Measurements from ENCODE around the gene MAP1B. TPM values are rescaled to one million over a fixed set of nuclear protein-coding genes. Genes with fewer than 3 reads are reported as not detected.

MAP1B gene
- total and polyA plus RNA-seq, 10 of the 15 experiments (the other 5 are each of a cell fraction or from before 2014, with no cell fraction given): 0.02 to 0.81 (median 0.06) TPM; not detected in 1

DNA sequence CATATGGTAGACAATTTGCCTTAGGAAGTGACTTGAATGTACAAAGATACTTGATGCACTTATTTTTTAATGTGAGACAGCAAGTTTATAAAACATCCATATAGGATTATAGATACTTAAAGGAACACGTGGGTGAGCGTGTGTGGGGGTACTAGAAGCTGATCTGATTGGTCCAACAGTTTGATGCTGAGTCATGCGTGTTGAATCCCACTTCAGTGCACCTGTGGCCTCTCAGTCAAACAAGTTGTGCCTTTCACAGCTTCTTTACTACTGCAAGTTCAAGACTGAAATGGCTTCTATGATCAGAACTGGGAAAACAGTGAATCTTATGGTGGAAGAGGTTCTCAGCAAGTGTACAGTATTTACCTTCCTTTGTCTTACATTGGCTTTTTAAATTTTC, 98.9 kb downstream of the MAP1B start:
- Histone ChIP-seq H2AFZ (ENCODE audit: control insufficient read depth, low read depth, low read length) (no peak overlapping the region), H3K4me2 (ENCODE audit: control insufficient read depth, insufficient read depth) (no peak overlapping the region), H3K27me3 (replicated peaks in 1 of 2; ENCODE audit: control insufficient read depth in 2 of 2, insufficient read depth in 2 of 2, low read length in 1 of 2) (no peaks in the 10 kb centered on the region), H4K20me1 (ENCODE audit: control insufficient read depth, insufficient read depth) (no peaks in the 10 kb centered on the region), H3K4me1 (ENCODE audit: control insufficient read depth, insufficient read depth, low read length) (no peaks in the 10 kb centered on the region), H3K36me3 (ENCODE audit: control insufficient read depth in 2 of 2, insufficient read depth in 2 of 2, low read length in 1 of 2) (no peaks in the 10 kb centered on the region), H3K9ac (ENCODE audit: control insufficient read depth, insufficient read depth, low read length) (no peak overlapping the region), H3K79me2 (ENCODE audit: control insufficient read depth, insufficient read depth, low read length) (no peaks in the 10 kb centered on the region), H3K27ac (ENCODE audit: control insufficient read depth, insufficient read depth) (no peak overlapping the region), H3K9me3 (replicated peaks; ENCODE audit: control insufficient read depth, insufficient read depth, low read length) (no peaks in the 10 kb centered on the region), H3K4me3 (no peak overlapping the region)
- WGBS (ENCODE audit: insufficient coverage, insufficient replicate concordance, low lambda C conversion rate, missing lambda C conversion rate): 85% methylated on average over 3 of the region's 3 CpGs
- no peak for ATAC-seq
- in situ Hi-C loops (cut with MboI): no loop called here
- ChIA-PET POLR2A (no interaction called here), CTCF (interaction anchor here (1.8 kb wide), 1 partner anchor 63 kb away, joined by 4 read pairs; no protein-coding TSS in a partner anchor), SMC1A (ENCODE audit: uncharacterized antibody, unreplicated experiment) (no interaction called here), RAD21 (ENCODE audit: unreplicated experiment) (no interaction called here)
- intact Hi-C loops (cut with micrococcal nuclease; ENCODE audit: unreplicated experiment): no loop called here
- no TSS peak for BruUV-seq (replicated peaks)
- DNase-seq (ENCODE audit: low read depth, low spot score): no peak
- no peak for FAIRE-seq
- TF ChIP-seq CREB1 (IDR thresholded peaks at IDR 0.05; ENCODE audit: low read depth) (no peak), CREM (IDR thresholded peaks at IDR 0.05; ENCODE audit: low read depth) (no peak)

DNA sequence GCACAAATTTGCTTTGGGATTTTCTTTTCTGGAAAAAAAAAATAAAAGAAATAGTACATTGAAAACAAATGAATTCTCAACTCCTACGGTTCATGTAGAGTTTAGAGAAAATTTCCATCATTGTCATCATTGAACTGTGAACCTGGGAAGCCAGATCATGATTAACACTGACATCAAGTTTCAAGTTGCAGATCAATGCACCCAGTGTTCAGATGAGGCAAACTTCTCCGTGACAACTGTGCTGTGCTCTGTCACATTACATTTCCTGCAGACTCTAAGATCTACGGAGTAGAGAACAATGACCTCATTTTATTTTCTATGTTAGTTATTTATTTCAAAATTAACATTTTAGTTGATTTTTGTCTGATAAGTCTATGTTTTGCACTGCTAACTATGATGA, 99.7 kb downstream of the MAP1B start:
- no peak for FAIRE-seq
- no peak for DNase-seq (ENCODE audit: low read depth, low spot score)
- Histone ChIP-seq H4K20me1 (ENCODE audit: control insufficient read depth, insufficient read depth) (no peaks in the 10 kb centered on the region), H3K4me1 (ENCODE audit: control insufficient read depth, insufficient read depth, low read length) (no peaks in the 10 kb centered on the region), H3K4me3 (no peak overlapping the region), H3K36me3 (ENCODE audit: control insufficient read depth in 2 of 2, insufficient read depth in 2 of 2, low read length in 1 of 2) (no peaks in the 10 kb centered on the region), H3K79me2 (ENCODE audit: control insufficient read depth, insufficient read depth, low read length) (no peaks in the 10 kb centered on the region), H3K9me3 (replicated peaks; ENCODE audit: control insufficient read depth, insufficient read depth, low read length) (no peaks in the 10 kb centered on the region), H3K4me2 (ENCODE audit: control insufficient read depth, insufficient read depth) (no peak overlapping the region), H2AFZ (ENCODE audit: control insufficient read depth, low read depth, low read length) (no peak overlapping the region), H3K9ac (ENCODE audit: control insufficient read depth, insufficient read depth, low read length) (no peak overlapping the region), H3K27ac (ENCODE audit: control insufficient read depth, insufficient read depth) (no peak overlapping the region), H3K27me3 (replicated peaks in 1 of 2; ENCODE audit: control insufficient read depth in 2 of 2, insufficient read depth in 2 of 2, low read length in 1 of 2) (no peaks in the 10 kb centered on the region)
- BruUV-seq (replicated peaks): no TSS peak
- in situ Hi-C loops (cut with MboI) (no loop called here), intact Hi-C loops (cut with micrococcal nuclease; ENCODE audit: unreplicated experiment) (no loop called here)
- WGBS (ENCODE audit: insufficient coverage, insufficient replicate concordance, low lambda C conversion rate, missing lambda C conversion rate): 97% methylated on average over 3 of the region's 3 CpGs
- CTCF ChIA-PET: interaction anchor here (0.6 to 1.4 kb wide), 2 partner anchors 27 to 139 kb away, joined by 3 to 4 read pairs; no protein-coding TSS in a partner anchor
- SMC1A ChIA-PET (ENCODE audit: uncharacterized antibody, unreplicated experiment): interaction anchor here (1.0 kb wide), 1 partner anchor 18 kb away, joined by 3 read pairs; no protein-coding TSS in a partner anchor
- POLR2A ChIA-PET: no interaction called here
- RAD21 ChIA-PET (ENCODE audit: unreplicated experiment): no interaction called here
- no peak for ATAC-seq
- TF ChIP-seq ZSCAN29 (IDR thresholded peaks at IDR 0.05): no peak
- no peak for TF ChIP-seq IKZF2 (IDR thresholded peaks at IDR 0.05)
- TF ChIP-seq, protein P1, sequence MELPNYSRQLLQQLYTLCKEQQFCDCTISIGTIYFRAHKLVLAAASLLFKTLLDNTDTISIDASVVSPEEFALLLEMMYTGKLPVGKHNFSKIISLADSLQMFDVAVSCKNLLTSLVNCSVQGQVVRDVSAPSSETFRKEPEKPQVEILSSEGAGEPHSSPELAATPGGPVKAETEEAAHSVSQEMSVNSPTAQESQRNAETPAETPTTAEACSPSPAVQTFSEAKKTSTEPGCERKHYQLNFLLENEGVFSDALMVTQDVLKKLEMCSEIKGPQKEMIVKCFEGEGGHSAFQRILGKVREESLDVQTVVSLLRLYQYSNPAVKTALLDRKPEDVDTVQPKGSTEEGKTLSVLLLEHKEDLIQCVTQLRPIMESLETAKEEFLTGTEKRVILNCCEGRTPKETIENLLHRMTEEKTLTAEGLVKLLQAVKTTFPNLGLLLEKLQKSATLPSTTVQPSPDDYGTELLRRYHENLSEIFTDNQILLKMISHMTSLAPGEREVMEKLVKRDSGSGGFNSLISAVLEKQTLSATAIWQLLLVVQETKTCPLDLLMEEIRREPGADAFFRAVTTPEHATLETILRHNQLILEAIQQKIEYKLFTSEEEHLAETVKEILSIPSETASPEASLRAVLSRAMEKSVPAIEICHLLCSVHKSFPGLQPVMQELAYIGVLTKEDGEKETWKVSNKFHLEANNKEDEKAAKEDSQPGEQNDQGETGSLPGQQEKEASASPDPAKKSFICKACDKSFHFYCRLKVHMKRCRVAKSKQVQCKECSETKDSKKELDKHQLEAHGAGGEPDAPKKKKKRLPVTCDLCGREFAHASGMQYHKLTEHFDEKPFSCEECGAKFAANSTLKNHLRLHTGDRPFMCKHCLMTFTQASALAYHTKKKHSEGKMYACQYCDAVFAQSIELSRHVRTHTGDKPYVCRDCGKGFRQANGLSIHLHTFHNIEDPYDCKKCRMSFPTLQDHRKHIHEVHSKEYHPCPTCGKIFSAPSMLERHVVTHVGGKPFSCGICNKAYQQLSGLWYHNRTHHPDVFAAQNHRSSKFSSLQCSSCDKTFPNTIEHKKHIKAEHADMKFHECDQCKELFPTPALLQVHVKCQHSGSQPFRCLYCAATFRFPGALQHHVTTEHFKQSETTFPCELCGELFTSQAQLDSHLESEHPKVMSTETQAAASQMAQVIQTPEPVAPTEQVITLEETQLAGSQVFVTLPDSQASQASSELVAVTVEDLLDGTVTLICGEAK (IDR thresholded peaks at IDR 0.05; ENCODE audit: borderline replicate concordance): no peak
- no peak for TF ChIP-seq NFYA (IDR thresholded peaks at IDR 0.05; ENCODE audit: borderline replicate concordance, low read depth, low read length)
- TF ChIP-seq STAT3 (IDR thresholded peaks at IDR 0.05; ENCODE audit: low read depth, low read length): no peak
- TF ChIP-seq, protein P2, sequence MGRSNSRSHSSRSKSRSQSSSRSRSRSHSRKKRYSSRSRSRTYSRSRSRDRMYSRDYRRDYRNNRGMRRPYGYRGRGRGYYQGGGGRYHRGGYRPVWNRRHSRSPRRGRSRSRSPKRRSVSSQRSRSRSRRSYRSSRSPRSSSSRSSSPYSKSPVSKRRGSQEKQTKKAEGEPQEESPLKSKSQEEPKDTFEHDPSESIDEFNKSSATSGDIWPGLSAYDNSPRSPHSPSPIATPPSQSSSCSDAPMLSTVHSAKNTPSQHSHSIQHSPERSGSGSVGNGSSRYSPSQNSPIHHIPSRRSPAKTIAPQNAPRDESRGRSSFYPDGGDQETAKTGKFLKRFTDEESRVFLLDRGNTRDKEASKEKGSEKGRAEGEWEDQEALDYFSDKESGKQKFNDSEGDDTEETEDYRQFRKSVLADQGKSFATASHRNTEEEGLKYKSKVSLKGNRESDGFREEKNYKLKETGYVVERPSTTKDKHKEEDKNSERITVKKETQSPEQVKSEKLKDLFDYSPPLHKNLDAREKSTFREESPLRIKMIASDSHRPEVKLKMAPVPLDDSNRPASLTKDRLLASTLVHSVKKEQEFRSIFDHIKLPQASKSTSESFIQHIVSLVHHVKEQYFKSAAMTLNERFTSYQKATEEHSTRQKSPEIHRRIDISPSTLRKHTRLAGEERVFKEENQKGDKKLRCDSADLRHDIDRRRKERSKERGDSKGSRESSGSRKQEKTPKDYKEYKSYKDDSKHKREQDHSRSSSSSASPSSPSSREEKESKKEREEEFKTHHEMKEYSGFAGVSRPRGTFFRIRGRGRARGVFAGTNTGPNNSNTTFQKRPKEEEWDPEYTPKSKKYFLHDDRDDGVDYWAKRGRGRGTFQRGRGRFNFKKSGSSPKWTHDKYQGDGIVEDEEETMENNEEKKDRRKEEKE (IDR thresholded peaks at IDR 0.05): no peak

Data from GM12878 (cell line).